ENCODE measurements around the gene GAST. TPM values are rescaled to one million over a fixed set of nuclear protein-coding genes. Genes with fewer than 3 reads are reported as not detected.
"Not testable (repeated sequence)": the region's sequence is repeated elsewhere in the genome, so short reads cannot be mapped to it uniquely, and the experiment has no call there.

GAST gene
- total RNA-seq (not detected), total RNA-seq (0 reads per million in 2 donors)

GRCh38 chr17:41711669-41712400 lies at the start of gene GAST:
GAST (plus strand) TSS chr17:41712331; CDS start chr17:41715437, 3,106 bp downstream.
- no peak for ATAC-seq

GRCh38 chr17:41663451-41664171 lies 48.5 kb upstream of the GAST start:
- Mint-ChIP-seq H3K4me3 (peak overlapping the region; percentile 25), H3K4me1 (peaks cover 22% of the 10 kb centered on the region), H3K27me3 (no peaks in the 10 kb centered on the region), H3K36me3 (ENCODE audit: low read depth) (no peaks in the 10 kb centered on the region), H3K27ac (peak overlapping the region; percentile 39)
- DNase-seq (no peak), ATAC-seq (no peak)
- H3K9me3 ChIP-seq (ENCODE audit: control insufficient read depth, low read length, poor library complexity, severe bottlenecking) = no peaks in the 10 kb centered on the region

More at GRCh38 chr17:41711669-41712400, at the start of gene GAST:
- Mint-ChIP-seq H3K4me3 (no peak within 1 kb of the TSS), H3K27me3 (peaks cover 27% of the 10 kb centered on the region), H3K27ac (no peak within 1 kb of the TSS), H3K4me1 (peaks cover 4% of the 10 kb centered on the region), H3K36me3 (ENCODE audit: low read depth) (peaks cover 2% of the 10 kb centered on the region)
- no peaks in the 10 kb centered on the region for H3K9me3 ChIP-seq (ENCODE audit: control insufficient read depth, low read length, poor library complexity, severe bottlenecking)
- no peak for DNase-seq

GRCh38 chr17:41664172-41664457 lies 48.0 kb upstream of the GAST start:
- DNase-seq = no peak
- Mint-ChIP-seq H3K36me3 (ENCODE audit: low read depth) (no peaks in the 10 kb centered on the region), H3K27ac (peak overlapping the region; percentile 99), H3K4me3 (no peak overlapping the region), H3K27me3 (no peaks in the 10 kb centered on the region), H3K4me1 (peaks cover 22% of the 10 kb centered on the region)
- no peak for ATAC-seq
- H3K9me3 ChIP-seq (ENCODE audit: control insufficient read depth, low read length, poor library complexity, severe bottlenecking) = no peaks in the 10 kb centered on the region

- H3K9me3 ChIP-seq (ENCODE audit: control insufficient read depth, low read length, poor library complexity, severe bottlenecking) = no peaks in the 10 kb centered on the region
- no peaks in the 10 kb centered on the region for H3K27me3 Mint-ChIP-seq
- ATAC-seq = no peak
Measured at GRCh38 chr17:41664587-41665565, 47.3 kb upstream of the GAST start.

GRCh38 chr17:41665566-41666236 lies 46.4 kb upstream of the GAST start:
- DNase-seq = peak; percentile 88 to 94 (median 91)
- peak overlapping the region; percentile 99 for H3K27ac Mint-ChIP-seq
- ATAC-seq = peak; percentile 80
- H3K4me3 Mint-ChIP-seq = peak overlapping the region; percentile 95
- H3K9me3 ChIP-seq (ENCODE audit: control insufficient read depth, low read length, poor library complexity, severe bottlenecking) = no peaks in the 10 kb centered on the region
- H3K36me3 Mint-ChIP-seq (ENCODE audit: low read depth) = no peaks in the 10 kb centered on the region
- no peaks in the 10 kb centered on the region for H3K27me3 Mint-ChIP-seq
- H3K4me1 Mint-ChIP-seq = peaks cover 25% of the 10 kb centered on the region

More at GRCh38 chr17:41664587-41665565, 47.3 kb upstream of the GAST start:
- H3K36me3 Mint-ChIP-seq (ENCODE audit: low read depth) = no peaks in the 10 kb centered on the region
- peak overlapping the region; percentile 95 for H3K4me3 Mint-ChIP-seq
- peaks cover 25% of the 10 kb centered on the region for H3K4me1 Mint-ChIP-seq
- H3K27ac Mint-ChIP-seq = peak overlapping the region; percentile 99
- no peak for DNase-seq

- H3K27me3 Mint-ChIP-seq = no peaks in the 10 kb centered on the region
- peak; percentile 79 for ATAC-seq
Measured at GRCh38 chr17:41666237-41666641, 45.9 kb upstream of the GAST start.

GRCh38 chr17:41666708-41667279 lies 45.3 kb upstream of the GAST start:
- Mint-ChIP-seq H3K27me3 (no peaks in the 10 kb centered on the region), H3K36me3 (ENCODE audit: low read depth) (no peaks in the 10 kb centered on the region)
- ATAC-seq = peak; percentile 62

More at GRCh38 chr17:41666237-41666641, 45.9 kb upstream of the GAST start:
- no peaks in the 10 kb centered on the region for H3K9me3 ChIP-seq (ENCODE audit: control insufficient read depth, low read length, poor library complexity, severe bottlenecking)
- Mint-ChIP-seq H3K4me3 (peak overlapping the region; percentile 95), H3K36me3 (ENCODE audit: low read depth) (no peaks in the 10 kb centered on the region), H3K27ac (peak overlapping the region; percentile 99), H3K4me1 (peaks cover 25% of the 10 kb centered on the region)
- DNase-seq = peak; percentile 59 to 80 (median 70)

GRCh38 chr17:41667280-41668041 lies 44.7 kb upstream of the GAST start:
- Mint-ChIP-seq H3K27me3 (no peaks in the 10 kb centered on the region), H3K27ac (peak overlapping the region; percentile 99), H3K4me1 (peaks cover 25% of the 10 kb centered on the region), H3K36me3 (ENCODE audit: low read depth) (no peaks in the 10 kb centered on the region), H3K4me3 (peak overlapping the region; percentile 95)
- ATAC-seq (no peak), DNase-seq (no peak)
- no peaks in the 10 kb centered on the region for H3K9me3 ChIP-seq (ENCODE audit: control insufficient read depth, low read length, poor library complexity, severe bottlenecking)

More at GRCh38 chr17:41666708-41667279, 45.3 kb upstream of the GAST start:
- peak; percentile 76 to 88 (median 77) for DNase-seq
- Mint-ChIP-seq H3K4me1 (peaks cover 25% of the 10 kb centered on the region), H3K27ac (peak overlapping the region; percentile 99), H3K4me3 (peak overlapping the region; percentile 95)
- no peaks in the 10 kb centered on the region for H3K9me3 ChIP-seq (ENCODE audit: control insufficient read depth, low read length, poor library complexity, severe bottlenecking)

GRCh38 chr17:41672153-41672552 lies 40.0 kb upstream of the GAST start:
- Mint-ChIP-seq H3K27me3 (no peaks in the 10 kb centered on the region), H3K4me1 (peaks cover 21% of the 10 kb centered on the region), H3K27ac (no peak overlapping the region), H3K4me3 (no peak overlapping the region), H3K36me3 (ENCODE audit: low read depth) (no peaks in the 10 kb centered on the region)
- no peaks in the 10 kb centered on the region for H3K9me3 ChIP-seq (ENCODE audit: control insufficient read depth, low read length, poor library complexity, severe bottlenecking)
- DNase-seq (no peak), ATAC-seq (no peak)

GRCh38 chr17:41675157-41676057 lies 36.7 kb upstream of the GAST start:
- not testable (repeated sequence) for H3K27ac Mint-ChIP-seq; H3K4me3 Mint-ChIP-seq; DNase-seq; H3K27me3 Mint-ChIP-seq; ATAC-seq; H3K36me3 Mint-ChIP-seq (ENCODE audit: low read depth); H3K9me3 ChIP-seq (ENCODE audit: control insufficient read depth, low read length, poor library complexity, severe bottlenecking)
- peaks cover 35% of the 10 kb centered on the region for H3K4me1 Mint-ChIP-seq

- no peaks in the 10 kb centered on the region for H3K9me3 ChIP-seq (ENCODE audit: control insufficient read depth, low read length, poor library complexity, severe bottlenecking)
- Mint-ChIP-seq H3K4me1 (peaks cover 35% of the 10 kb centered on the region), H3K27ac (no peak overlapping the region), H3K4me3 (no peak overlapping the region), H3K36me3 (ENCODE audit: low read depth) (no peaks in the 10 kb centered on the region), H3K27me3 (no peaks in the 10 kb centered on the region)
- no peak for DNase-seq
- no peak for ATAC-seq
Measured at GRCh38 chr17:41676058-41676419, 36.1 kb upstream of the GAST start.
